Fibroblast of pulmonary artery (primary cell): ENCODE results near the gene TTC32.
"Not testable (repeated sequence)": the region's sequence is repeated elsewhere in the genome, so short reads cannot be mapped to it uniquely, and the experiment has no call there.

ENCODE experiments used
- DNase-seq: peaks from one replicate; pipeline ENCODE4 v3.0.0-alpha.2; 2010; ENCODE audit warnings: low read depth
- H3K4me3 ChIP-seq: replicated peaks from 2 replicates; pipeline ENCODE4 v1.5.1; 2011; ENCODE audit warnings: low read depth, mild to moderate bottlenecking, control low read depth, low read length, moderate library complexity
- TF ChIP-seq, protein P1 (sequence below): IDR thresholded peaks from 2 replicates; pipeline ENCODE4 v1.5.1; 2011; ENCODE audit warnings: mild to moderate bottlenecking, control low read depth, low read length, inconsistent platforms; ENCODE audit errors: missing control alignments

The TTC32 gene

GRCh38 chr2:19881221-19881907 is 20.4 kb downstream of the TTC32 start:
- TF ChIP-seq, protein P1, sequence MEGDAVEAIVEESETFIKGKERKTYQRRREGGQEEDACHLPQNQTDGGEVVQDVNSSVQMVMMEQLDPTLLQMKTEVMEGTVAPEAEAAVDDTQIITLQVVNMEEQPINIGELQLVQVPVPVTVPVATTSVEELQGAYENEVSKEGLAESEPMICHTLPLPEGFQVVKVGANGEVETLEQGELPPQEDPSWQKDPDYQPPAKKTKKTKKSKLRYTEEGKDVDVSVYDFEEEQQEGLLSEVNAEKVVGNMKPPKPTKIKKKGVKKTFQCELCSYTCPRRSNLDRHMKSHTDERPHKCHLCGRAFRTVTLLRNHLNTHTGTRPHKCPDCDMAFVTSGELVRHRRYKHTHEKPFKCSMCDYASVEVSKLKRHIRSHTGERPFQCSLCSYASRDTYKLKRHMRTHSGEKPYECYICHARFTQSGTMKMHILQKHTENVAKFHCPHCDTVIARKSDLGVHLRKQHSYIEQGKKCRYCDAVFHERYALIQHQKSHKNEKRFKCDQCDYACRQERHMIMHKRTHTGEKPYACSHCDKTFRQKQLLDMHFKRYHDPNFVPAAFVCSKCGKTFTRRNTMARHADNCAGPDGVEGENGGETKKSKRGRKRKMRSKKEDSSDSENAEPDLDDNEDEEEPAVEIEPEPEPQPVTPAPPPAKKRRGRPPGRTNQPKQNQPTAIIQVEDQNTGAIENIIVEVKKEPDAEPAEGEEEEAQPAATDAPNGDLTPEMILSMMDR, result no peak
- no peak for DNase-seq
- H3K4me3 ChIP-seq, result no peak overlapping the region

GRCh38 chr2:19880191-19880590 is 21.6 kb downstream of the TTC32 start:
- not testable (repeated sequence) for DNase-seq

GRCh38 chr2:19879120-19879519 is 22.7 kb downstream of the TTC32 start:
- no peak overlapping the region for H3K4me3 ChIP-seq
- TF ChIP-seq, protein P1, result no peak
- DNase-seq, result no peak

More at GRCh38 chr2:19880191-19880590, 21.6 kb downstream of the TTC32 start:
- not testable (repeated sequence) for H3K4me3 ChIP-seq

GRCh38 chr2:19878268-19879046 is 23.3 kb downstream of the TTC32 start:
- no peak for DNase-seq
- no peak overlapping the region for H3K4me3 ChIP-seq
- TF ChIP-seq, protein P1, result no peak

DNA sequence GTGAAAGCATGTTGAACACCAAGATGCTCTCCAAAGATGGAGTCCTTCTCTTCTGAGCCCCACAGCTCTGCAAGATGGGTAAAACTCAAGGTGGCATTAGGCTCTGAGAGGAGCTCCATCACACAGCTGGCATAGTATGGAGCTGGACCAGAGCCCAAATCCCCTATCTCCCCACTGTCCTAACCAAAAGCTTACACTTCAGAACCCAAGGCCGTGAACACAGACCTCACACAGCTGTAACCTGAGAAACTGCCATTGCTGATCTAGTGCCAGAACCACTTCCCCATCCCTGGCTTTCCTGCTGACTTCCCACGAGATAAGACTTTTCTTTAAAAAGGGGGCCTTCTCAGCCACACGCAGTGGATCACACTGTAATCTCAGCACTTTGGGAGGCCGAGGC is 25.0 kb downstream of the TTC32 start:
- no peak for DNase-seq
- H3K4me3 ChIP-seq, result no peak overlapping the region
- TF ChIP-seq, protein P1, result no peak

DNA sequence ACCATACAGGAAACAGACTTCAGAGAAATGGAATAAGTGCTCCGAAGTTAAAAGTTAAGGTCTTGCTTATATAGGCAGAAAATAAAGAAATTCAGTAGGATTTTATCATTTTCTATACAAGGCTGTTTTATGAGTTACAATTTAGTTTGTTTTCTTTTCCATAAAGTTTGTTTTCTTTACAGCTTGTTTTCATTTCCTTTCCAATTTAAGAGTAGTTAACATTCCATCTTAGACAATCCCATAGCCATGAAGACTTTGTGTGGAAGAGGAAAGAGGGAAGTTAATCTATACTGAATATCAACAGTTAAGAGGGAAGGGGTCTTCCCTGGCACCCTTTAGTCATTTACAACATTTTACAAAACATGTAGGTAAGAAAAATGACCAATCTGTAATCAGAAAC is 26.5 kb downstream of the TTC32 start:
- no peak for DNase-seq
- H3K4me3 ChIP-seq, result no peak overlapping the region
- TF ChIP-seq, protein P1, result no peak

- TF ChIP-seq, protein P1, result no peak
- DNase-seq, result no peak
- no peak overlapping the region for H3K4me3 ChIP-seq
Measured at GRCh38 chr2:19874726-19875125, 27.1 kb downstream of the TTC32 start.
